ENCODE results near the gene PTPRA. TPM values are rescaled to one million over a fixed set of nuclear protein-coding genes. Genes with fewer than 3 reads are reported as not detected.
A peak's percentile ranks its signal among the peaks of the same experiment; 100 is the strongest.

The PTPRA gene
- total and polyA plus RNA-seq, 2 donors (not counting 3 experiments of a cell fraction or from before 2014, with no cell fraction given), result 43.2 to 53.4 TPM

DNA sequence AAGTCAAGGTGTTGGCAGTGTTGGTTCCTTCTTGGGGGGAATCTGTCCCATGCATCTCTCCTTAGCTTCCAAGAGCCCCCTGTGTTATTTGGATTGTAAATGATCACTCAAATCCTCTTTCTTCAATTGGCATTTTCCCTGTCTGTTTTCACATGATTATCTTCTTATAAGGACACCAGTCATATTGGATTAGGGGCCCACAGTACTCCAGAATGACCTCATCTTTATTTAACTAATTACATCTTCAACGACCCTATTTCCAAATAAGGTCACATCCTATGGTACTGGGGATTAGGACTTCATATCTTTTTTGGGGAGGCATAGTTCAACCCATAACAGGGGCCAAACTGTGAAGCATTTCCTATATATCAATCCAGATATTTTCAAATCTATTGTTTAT lies 57.3 kb downstream of the PTPRA start:
- ChIA-PET CTCF (interaction anchor here (1.7 kb wide), 1 partner anchor 11 kb away, joined by 5 read pairs; no protein-coding TSS in a partner anchor), POLR2A (no interaction called here)
- no peaks in the 10 kb centered on the region for H3K9me3 ChIP-seq (replicated peaks; ENCODE audit: control insufficient read depth, insufficient read depth, low read length)
- H3K79me2 ChIP-seq (ENCODE audit: control insufficient read depth, insufficient read depth, low read length), result peaks cover 2% of the 10 kb centered on the region
- H3K9ac ChIP-seq (replicated peaks; ENCODE audit: extremely low read depth, insufficient read depth, low read length), result no peak overlapping the region
- intact Hi-C loops (cut with micrococcal nuclease), result no loop called here
- H2AFZ ChIP-seq (ENCODE audit: low read depth, low read length), result no peak overlapping the region
- BruUV-seq (replicated peaks), result no TSS peak
- no peaks in the 10 kb centered on the region for H3K36me3 ChIP-seq (ENCODE audit: control insufficient read depth in 2 of 2, extremely low read depth in 1 of 2, insufficient read depth in 2 of 2, low read length in 2 of 2)
- H3K27me3 ChIP-seq (ENCODE audit: control insufficient read depth in 2 of 2, insufficient read depth in 2 of 2, low read length in 2 of 2), result no peaks in the 10 kb centered on the region
- H3K9me1 ChIP-seq (replicated peaks; ENCODE audit: control insufficient read depth, extremely low read depth, insufficient read depth, low read length), result no peaks in the 10 kb centered on the region
- H3K27ac ChIP-seq (ENCODE audit: insufficient read depth, low read depth, low read length), result no peak overlapping the region
- dilution Hi-C loops (cut with MboI; ENCODE audit: extremely low pct_ligation_motif_present, low sequenced_read_pairs), result no loop called here
- TF ChIP-seq, protein P1, sequence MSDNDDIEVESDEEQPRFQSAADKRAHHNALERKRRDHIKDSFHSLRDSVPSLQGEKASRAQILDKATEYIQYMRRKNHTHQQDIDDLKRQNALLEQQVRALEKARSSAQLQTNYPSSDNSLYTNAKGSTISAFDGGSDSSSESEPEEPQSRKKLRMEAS (IDR thresholded peaks at IDR 0.05; ENCODE audit: insufficient read depth, insufficient read length), result no peak
- TF ChIP-seq JUN (IDR thresholded peaks at IDR 0.05; ENCODE audit: borderline replicate concordance, insufficient read depth, insufficient read length, low read depth), result no peak
- no peak overlapping the region for H3K4me3 ChIP-seq (replicated peaks in 1 of 3; ENCODE audit: insufficient read depth in 1 of 3, low read depth in 1 of 3, low read length in 3 of 3)
- no peaks in the 10 kb centered on the region for H3K4me1 ChIP-seq (ENCODE audit: control insufficient read depth, extremely low read depth, insufficient read depth, low read length)
- no peaks in the 10 kb centered on the region for H4K20me1 ChIP-seq (replicated peaks; ENCODE audit: control insufficient read depth, extremely low read depth, insufficient read depth, low read length)
- FAIRE-seq (no peak), DNase-seq (ENCODE audit: low read depth, low spot score) (no peak)
- H3K4me2 ChIP-seq (ENCODE audit: insufficient read depth, low read length), result no peak overlapping the region

DNA sequence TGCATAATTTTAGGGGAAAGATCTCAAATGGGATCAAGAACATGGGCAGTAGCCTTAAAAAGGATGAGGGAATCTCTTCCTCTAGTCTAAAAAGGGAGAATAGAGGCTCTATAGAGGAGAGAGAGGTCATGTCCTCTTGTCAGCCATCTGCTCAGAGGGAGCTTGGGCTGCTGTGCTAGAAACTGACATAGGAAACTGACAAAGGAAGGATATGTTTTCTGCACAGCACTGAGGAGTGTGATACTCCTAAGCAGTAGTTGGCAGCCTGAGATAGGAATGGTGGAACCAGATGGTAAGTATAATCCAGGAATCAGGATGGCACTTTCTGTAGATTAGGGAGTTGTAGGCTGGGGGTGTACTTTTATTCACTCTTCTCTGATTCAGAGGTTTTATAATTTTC lies 59.2 kb downstream of the PTPRA start:
- Histone ChIP-seq H3K4me1 (ENCODE audit: control insufficient read depth, extremely low read depth, insufficient read depth, low read length) (no peaks in the 10 kb centered on the region), H3K4me2 (ENCODE audit: insufficient read depth, low read length) (no peak overlapping the region), H2AFZ (ENCODE audit: low read depth, low read length) (no peak overlapping the region), H3K27ac (ENCODE audit: insufficient read depth, low read depth, low read length) (no peak overlapping the region), H3K9me3 (replicated peaks; ENCODE audit: control insufficient read depth, insufficient read depth, low read length) (no peaks in the 10 kb centered on the region), H3K27me3 (ENCODE audit: control insufficient read depth in 2 of 2, insufficient read depth in 2 of 2, low read length in 2 of 2) (no peaks in the 10 kb centered on the region), H3K4me3 (replicated peaks in 1 of 3; ENCODE audit: insufficient read depth in 1 of 3, low read depth in 1 of 3, low read length in 3 of 3) (no peak overlapping the region), H3K9ac (replicated peaks; ENCODE audit: extremely low read depth, insufficient read depth, low read length) (no peak overlapping the region), H3K9me1 (replicated peaks; ENCODE audit: control insufficient read depth, extremely low read depth, insufficient read depth, low read length) (no peaks in the 10 kb centered on the region), H3K79me2 (ENCODE audit: control insufficient read depth, insufficient read depth, low read length) (peaks cover 2% of the 10 kb centered on the region), H4K20me1 (replicated peaks; ENCODE audit: control insufficient read depth, extremely low read depth, insufficient read depth, low read length) (no peaks in the 10 kb centered on the region), H3K36me3 (ENCODE audit: control insufficient read depth in 2 of 2, extremely low read depth in 1 of 2, insufficient read depth in 2 of 2, low read length in 2 of 2) (no peaks in the 10 kb centered on the region)
- peak; percentile 43 for DNase-seq (ENCODE audit: low read depth, low spot score)
- CTCF ChIA-PET, result interaction anchor here (0.8 to 1.4 kb wide), 4 partner anchors 16 to 80 kb away, joined by 3 to 4 read pairs (median 3); no protein-coding TSS in a partner anchor
- POLR2A ChIA-PET, result no interaction called here
- intact Hi-C loops (cut with micrococcal nuclease) (no loop called here), dilution Hi-C loops (cut with MboI; ENCODE audit: extremely low pct_ligation_motif_present, low sequenced_read_pairs) (no loop called here)
- BruUV-seq (replicated peaks), result no TSS peak
- TF ChIP-seq POLR2AphosphoS5 (IDR thresholded peaks at IDR 0.05; ENCODE audit: insufficient read depth, low read depth, low read length) (no peak), EZH2 (IDR thresholded peaks at IDR 0.05; ENCODE audit: borderline replicate concordance, low read depth, low read length, severe bottlenecking) (no peak), FOS (IDR thresholded peaks at IDR 0.05; ENCODE audit: borderline replicate concordance, insufficient read depth, low read length) (no peak), POLR2A (IDR thresholded peaks at IDR 0.05; ENCODE audit: low read depth, low read length) (no peak), GATA2 (IDR thresholded peaks at IDR 0.05; ENCODE audit: insufficient read depth, insufficient read length, low read depth, low read length) (no peak), JUN (IDR thresholded peaks at IDR 0.05; ENCODE audit: borderline replicate concordance, insufficient read depth, insufficient read length, low read depth) (no peak), MYC (IDR thresholded peaks at IDR 0.05; ENCODE audit: low read depth, low read length) (no peak)
- TF ChIP-seq, protein P1 (IDR thresholded peaks at IDR 0.05; ENCODE audit: insufficient read depth, insufficient read length), result no peak
- TF ChIP-seq, protein P2, sequence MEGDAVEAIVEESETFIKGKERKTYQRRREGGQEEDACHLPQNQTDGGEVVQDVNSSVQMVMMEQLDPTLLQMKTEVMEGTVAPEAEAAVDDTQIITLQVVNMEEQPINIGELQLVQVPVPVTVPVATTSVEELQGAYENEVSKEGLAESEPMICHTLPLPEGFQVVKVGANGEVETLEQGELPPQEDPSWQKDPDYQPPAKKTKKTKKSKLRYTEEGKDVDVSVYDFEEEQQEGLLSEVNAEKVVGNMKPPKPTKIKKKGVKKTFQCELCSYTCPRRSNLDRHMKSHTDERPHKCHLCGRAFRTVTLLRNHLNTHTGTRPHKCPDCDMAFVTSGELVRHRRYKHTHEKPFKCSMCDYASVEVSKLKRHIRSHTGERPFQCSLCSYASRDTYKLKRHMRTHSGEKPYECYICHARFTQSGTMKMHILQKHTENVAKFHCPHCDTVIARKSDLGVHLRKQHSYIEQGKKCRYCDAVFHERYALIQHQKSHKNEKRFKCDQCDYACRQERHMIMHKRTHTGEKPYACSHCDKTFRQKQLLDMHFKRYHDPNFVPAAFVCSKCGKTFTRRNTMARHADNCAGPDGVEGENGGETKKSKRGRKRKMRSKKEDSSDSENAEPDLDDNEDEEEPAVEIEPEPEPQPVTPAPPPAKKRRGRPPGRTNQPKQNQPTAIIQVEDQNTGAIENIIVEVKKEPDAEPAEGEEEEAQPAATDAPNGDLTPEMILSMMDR (IDR thresholded peaks at IDR 0.05; ENCODE audit: extremely low read depth in 1 of 2, insufficient read depth in 1 of 2, low read depth in 1 of 2, low read length in 2 of 2), result no peak
- FAIRE-seq, result no peak

Measured in endothelial cell of umbilical vein (primary cell).